ENCODE data around the gene SNX32. TPM values are rescaled to one million over a fixed set of nuclear protein-coding genes. Genes with fewer than 3 reads are reported as not detected.

SNX32 gene
- total and polyA plus RNA-seq, 11 donors = 0.11 to 0.54 (median 0.37) TPM; not detected in 5

- DNase-seq (peak; percentile 66 to 81 (median 69)), ATAC-seq (no peak)
- Histone ChIP-seq H3K9me3 (no peaks in the 10 kb centered on the region), H3K36me3 (no peaks in the 10 kb centered on the region), H3K27ac (peak overlapping the region; percentile 79 to 99 (median 98)), H3K4me1 (peaks cover 10 to 61% (median 40%) of the 10 kb centered on the region in 12 donors), H3K4me3 (peak overlapping the region in 10 of 12 donors; percentile 29 to 98 (median 84)), H3K27me3 (peaks cover 0 to 3% (median 0%) of the 10 kb centered on the region in 9 donors)
- intact Hi-C loops (cut with DNase I) = no loop called here
- TF ChIP-seq, protein P1, sequence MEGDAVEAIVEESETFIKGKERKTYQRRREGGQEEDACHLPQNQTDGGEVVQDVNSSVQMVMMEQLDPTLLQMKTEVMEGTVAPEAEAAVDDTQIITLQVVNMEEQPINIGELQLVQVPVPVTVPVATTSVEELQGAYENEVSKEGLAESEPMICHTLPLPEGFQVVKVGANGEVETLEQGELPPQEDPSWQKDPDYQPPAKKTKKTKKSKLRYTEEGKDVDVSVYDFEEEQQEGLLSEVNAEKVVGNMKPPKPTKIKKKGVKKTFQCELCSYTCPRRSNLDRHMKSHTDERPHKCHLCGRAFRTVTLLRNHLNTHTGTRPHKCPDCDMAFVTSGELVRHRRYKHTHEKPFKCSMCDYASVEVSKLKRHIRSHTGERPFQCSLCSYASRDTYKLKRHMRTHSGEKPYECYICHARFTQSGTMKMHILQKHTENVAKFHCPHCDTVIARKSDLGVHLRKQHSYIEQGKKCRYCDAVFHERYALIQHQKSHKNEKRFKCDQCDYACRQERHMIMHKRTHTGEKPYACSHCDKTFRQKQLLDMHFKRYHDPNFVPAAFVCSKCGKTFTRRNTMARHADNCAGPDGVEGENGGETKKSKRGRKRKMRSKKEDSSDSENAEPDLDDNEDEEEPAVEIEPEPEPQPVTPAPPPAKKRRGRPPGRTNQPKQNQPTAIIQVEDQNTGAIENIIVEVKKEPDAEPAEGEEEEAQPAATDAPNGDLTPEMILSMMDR (IDR thresholded peaks at IDR 0.05) = no peak
- TF ChIP-seq POLR2A (IDR thresholded peaks at IDR 0.05) = peak in 1 of 2 donors; percentile 15
- 49 to 79% (median 59%) methylated on average over 6 to 16 of the region's 16 CpGs for WGBS, 4 donors
Observed at GRCh38 chr11:65894034-65894591, 60.4 kb downstream of the SNX32 start.

GRCh38 chr11:65895482-65895981 lies 61.8 kb downstream of the SNX32 start:
- Histone ChIP-seq H3K27ac (no peak overlapping the region), H3K36me3 (no peaks in the 10 kb centered on the region), H3K9me3 (no peaks in the 10 kb centered on the region), H3K4me1 (peaks cover 9 to 60% (median 41%) of the 10 kb centered on the region in 12 donors), H3K4me3 (no peak overlapping the region), H3K27me3 (peaks cover 0 to 15% (median 0%) of the 10 kb centered on the region in 9 donors)
- no peak for ATAC-seq
- 88 to 94% (median 92%) methylated on average over 3 to 5 of the region's 5 CpGs for WGBS, 4 donors
- TF ChIP-seq POLR2A (IDR thresholded peaks at IDR 0.05) = no peak
- TF ChIP-seq, protein P1 (IDR thresholded peaks at IDR 0.05) = no peak
- DNase-seq = no peak
- intact Hi-C loops (cut with DNase I) = no loop called here

DNA sequence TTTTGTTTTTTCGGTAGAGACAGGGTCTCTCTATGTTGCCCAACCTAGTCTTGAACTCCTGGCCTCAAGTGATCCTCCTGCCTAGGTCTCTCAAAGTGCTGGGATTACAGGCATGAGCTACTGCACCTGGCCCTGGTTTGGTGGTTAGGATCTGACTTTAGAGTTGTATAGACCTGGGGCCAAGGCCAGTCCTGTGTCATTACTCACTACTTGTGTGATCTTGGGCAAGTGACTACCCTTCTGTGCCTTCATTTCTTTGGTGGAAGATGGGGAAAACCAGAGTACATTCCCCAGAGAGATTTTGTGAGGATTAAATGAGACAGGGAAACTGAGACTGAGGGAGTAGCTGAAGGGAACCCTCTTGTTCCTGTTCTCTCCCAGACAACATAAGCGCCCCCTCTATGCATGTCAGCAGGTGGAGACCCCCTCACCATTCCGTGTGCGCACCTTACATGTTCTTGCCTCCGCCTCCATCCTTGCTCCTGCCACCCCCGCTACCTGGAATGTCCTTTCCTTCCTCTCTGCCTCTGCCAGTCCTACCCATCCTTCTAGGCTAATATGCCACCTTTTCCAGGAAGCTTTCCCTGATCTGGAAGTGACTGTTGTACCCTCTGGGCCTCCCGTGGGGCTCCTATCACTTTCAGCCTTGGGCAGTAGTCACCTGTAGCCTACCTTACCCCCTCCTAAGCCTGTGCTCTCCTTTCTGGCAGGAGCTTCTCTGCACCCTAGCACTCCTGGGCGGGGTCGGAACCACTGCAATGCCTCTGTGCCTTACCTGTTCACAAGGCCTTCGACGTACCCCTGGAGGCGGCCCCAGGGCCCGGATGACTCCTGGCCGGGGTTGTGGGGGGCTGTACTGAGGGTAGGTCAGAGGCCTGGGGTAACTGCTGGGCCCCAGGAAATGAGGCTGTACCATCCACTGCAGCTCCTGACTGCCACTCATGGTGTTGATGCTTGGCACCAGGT lies 62.6 kb downstream of the SNX32 start:
- WGBS, 4 donors = 93 to 97% (median 95%) methylated on average over 12 to 14 of the region's 14 CpGs
- Histone ChIP-seq H3K4me3 (no peak overlapping the region), H3K36me3 (no peaks in the 10 kb centered on the region), H3K27me3 (peaks cover 0 to 15% (median 0%) of the 10 kb centered on the region in 9 donors), H3K9me3 (no peaks in the 10 kb centered on the region), H3K27ac (no peak overlapping the region), H3K4me1 (peaks cover 9 to 63% (median 43%) of the 10 kb centered on the region in 12 donors)
- no peak for TF ChIP-seq POLR2A (IDR thresholded peaks at IDR 0.05)
- TF ChIP-seq, protein P1 (IDR thresholded peaks at IDR 0.05) = no peak
- ATAC-seq (no peak), DNase-seq (peak in 1 of 5 donors; percentile 51)
- intact Hi-C loops (cut with DNase I) = no loop called here

GRCh38 chr11:65897020-65897471 lies 63.3 kb downstream of the SNX32 start:
- peaks cover 0 to 15% (median 0%) of the 10 kb centered on the region in 9 donors for H3K27me3 ChIP-seq
- WGBS, 4 donors = 93 to 95% (median 94%) methylated on average over 4 of the region's 4 CpGs
- no peak overlapping the region for H3K27ac ChIP-seq
- intact Hi-C loops (cut with DNase I) = no loop called here
- no peaks in the 10 kb centered on the region for H3K9me3 ChIP-seq
- no peaks in the 10 kb centered on the region for H3K36me3 ChIP-seq
- TF ChIP-seq, protein P1 (IDR thresholded peaks at IDR 0.05) = no peak
- no peak for TF ChIP-seq POLR2A (IDR thresholded peaks at IDR 0.05)
- H3K4me3 ChIP-seq = no peak overlapping the region
- no peak for ATAC-seq
- no peak for DNase-seq
- peaks cover 7 to 56% (median 40%) of the 10 kb centered on the region in 12 donors for H3K4me1 ChIP-seq
